HEK293 (cell line): ENCODE data around the gene OR7G2.

Experiments
- CTCF ChIA-PET: fragments of 350-600 bp; formaldehyde crosslinking; extraction: SDS; loops from one replicate; lab custom pipeline; 2021; ENCODE audit warnings: antibody characterized with exemption; lab: Yijun Ruan, JAX
- POLR2A ChIA-PET: fragments of 300-600 bp; formaldehyde crosslinking; extraction: SDS; loops from one replicate; lab custom pipeline; 2020; ENCODE audit warnings: antibody characterized with exemption, inconsistent platforms; lab: Yijun Ruan, JAX
- H3K27ac ChIP-seq: fragments of 200-500 bp; sonication (Bioruptor generic); 2 replicates; pipeline ENCODE4 v1.5.1; 2014; ENCODE audit warnings: low read depth, low read length, control low read depth, inconsistent platforms; ENCODE audit errors: extremely low read depth
- H3K36me3 ChIP-seq, 2 experiments: fragments of 200-500 bp in 1 of 2; sonication (Bioruptor generic) in 1 of 2; 1 replicate in 1 of 2; 2 replicates in 1 of 2; pipeline ENCODE4 v1.5.1; 2014 to 2017; ENCODE audit warnings: inconsistent platforms in 2 of 2, low read length in 2 of 2; ENCODE audit not compliant: control insufficient read depth in 2 of 2, insufficient read depth in 1 of 2
- H3K4me1 ChIP-seq: fragments of 200-500 bp; sonication (Bioruptor generic); 2 replicates; pipeline ENCODE4 v1.5.1; 2014; ENCODE audit warnings: mild to moderate bottlenecking, low read length, inconsistent platforms; ENCODE audit not compliant: control insufficient read depth, insufficient read depth
- H3K4me3 ChIP-seq: 2 replicates; pipeline ENCODE4 v1.5.1; 2011; ENCODE audit warnings: low read depth, mild to moderate bottlenecking, control low read depth, low read length, moderate library complexity
- H3K9me3 ChIP-seq: fragments of 200-500 bp; sonication (Bioruptor generic); 2 replicates; pipeline ENCODE4 v1.5.1; 2014; ENCODE audit warnings: low read depth, low read length, inconsistent platforms; ENCODE audit not compliant: control insufficient read depth, insufficient read depth
- ELK4 ChIP-seq: IDR thresholded peaks from 2 replicates; pipeline ENCODE4 v1.6.1; 2011; ENCODE audit warnings: mild to moderate bottlenecking, low read depth, low read length, borderline replicate concordance
- GLI2 ChIP-seq: fragments of 450-650 bp; formaldehyde crosslinking; IDR thresholded peaks from 2 replicates; pipeline ENCODE4; 2017; ENCODE audit warnings: missing biosample characterization, missing genetic modification characterization, low read depth, borderline replicate concordance
- HOXD13 ChIP-seq: sonication (generic); formaldehyde crosslinking; IDR thresholded peaks from 2 replicates; pipeline ENCODE4 v1.8.0; 2022; ENCODE audit warnings: missing genetic modification reagents, borderline replicate concordance
- OSR2 ChIP-seq: fragments of 450-650 bp; formaldehyde crosslinking; IDR thresholded peaks from 2 replicates; pipeline ENCODE4 v1.5.1; 2016; ENCODE audit warnings: missing biosample characterization, missing genetic modification characterization
- PRDM10 ChIP-seq: fragments of 450-650 bp; formaldehyde crosslinking; IDR thresholded peaks from 2 replicates; pipeline ENCODE4 v1.5.1; 2016; ENCODE audit warnings: missing biosample characterization, missing genetic modification characterization
- TRIM28 ChIP-seq: IDR thresholded peaks from 2 replicates; pipeline ENCODE4 v1.6.1; 2011; ENCODE audit warnings: low read length, control low read depth, borderline replicate concordance
- WT1 ChIP-seq: fragments of 450-650 bp; formaldehyde crosslinking; IDR thresholded peaks from 2 replicates; pipeline ENCODE4 v1.5.1; 2016; ENCODE audit warnings: missing biosample characterization, missing genetic modification characterization
- ZNF133 ChIP-seq: fragments of 450-650 bp; formaldehyde crosslinking; IDR thresholded peaks from 2 replicates; pipeline ENCODE4 v1.5.1; 2016; ENCODE audit warnings: missing biosample characterization, missing genetic modification characterization
- ZNF354C ChIP-seq: fragments of 450-650 bp; formaldehyde crosslinking; IDR thresholded peaks from 2 replicates; pipeline ENCODE4 v1.5.1; 2016; ENCODE audit warnings: missing biosample characterization, missing genetic modification characterization, low read depth, borderline replicate concordance
- ZNF426 ChIP-seq: fragments of 450-650 bp; formaldehyde crosslinking; IDR thresholded peaks from 2 replicates; pipeline ENCODE4 v1.5.1; 2017; ENCODE audit warnings: missing biosample characterization, missing genetic modification characterization, mild to moderate bottlenecking, inconsistent platforms, moderate library complexity
- ZNF514 ChIP-seq: fragments of 450-650 bp; formaldehyde crosslinking; IDR thresholded peaks from 2 replicates; pipeline ENCODE4 v1.5.1; 2016; ENCODE audit warnings: missing biosample characterization, missing genetic modification characterization
- ZNF548 ChIP-seq: fragments of 450-650 bp; formaldehyde crosslinking; IDR thresholded peaks from 2 replicates; pipeline ENCODE4 v1.5.1; 2016; ENCODE audit warnings: missing biosample characterization, missing genetic modification characterization
- ZNF555 ChIP-seq: fragments of 450-650 bp; formaldehyde crosslinking; conservative IDR thresholded peaks from 2 replicates; pipeline ENCODE4 v1.5.1; 2017; ENCODE audit warnings: missing biosample characterization, mild to moderate bottlenecking, missing genetic modification characterization, inconsistent platforms
- ZNF561 ChIP-seq: fragments of 450-650 bp; IDR thresholded peaks from 2 replicates; pipeline ENCODE4 v1.5.1; 2018; ENCODE audit warnings: missing biosample characterization, missing genetic modification characterization, borderline replicate concordance
- ZNF621 ChIP-seq: fragments of 450-650 bp; formaldehyde crosslinking; IDR thresholded peaks from 2 replicates; pipeline ENCODE4 v1.5.1; 2017; ENCODE audit warnings: missing biosample characterization, missing genetic modification characterization
- ZNF623 ChIP-seq: fragments of 450-650 bp; formaldehyde crosslinking; IDR thresholded peaks from 2 replicates; pipeline ENCODE4 v1.5.1; 2016; ENCODE audit warnings: missing biosample characterization, missing genetic modification characterization
- ZNF677 ChIP-seq: fragments of 450-650 bp; IDR thresholded peaks from 2 replicates; pipeline ENCODE4 v1.5.0; 2018; ENCODE audit warnings: missing biosample characterization, mild to moderate bottlenecking, missing genetic modification characterization, moderate library complexity
- ZNF792 ChIP-seq: fragments of 450-650 bp; formaldehyde crosslinking; IDR thresholded peaks from 2 replicates; pipeline ENCODE4 v1.5.1; 2016; ENCODE audit warnings: missing biosample characterization, missing genetic modification characterization
- TF ChIP-seq, protein P1 (sequence below): fragments of 450-650 bp; formaldehyde crosslinking; IDR thresholded peaks from 2 replicates; pipeline ENCODE4 v1.5.1; 2016; ENCODE audit warnings: missing biosample characterization, missing genetic modification characterization, borderline replicate concordance

OR7G2 gene

GRCh38 chr19:9107375-9107774 lies at the start of gene OR7G2:
Gene OR7G2 (minus strand): TSS chr19:9107475. CDS start chr19:9103243, 4,232 bp downstream.
- Histone ChIP-seq H3K4me3 (no peak within 1 kb of the TSS), H3K9me3 (no peaks in the 10 kb centered on the region), H3K4me1 (no peaks in the 10 kb centered on the region), H3K27ac (no peak within 1 kb of the TSS), H3K36me3 (no peaks in the 10 kb centered on the region)
- TF ChIP-seq, protein P1, sequence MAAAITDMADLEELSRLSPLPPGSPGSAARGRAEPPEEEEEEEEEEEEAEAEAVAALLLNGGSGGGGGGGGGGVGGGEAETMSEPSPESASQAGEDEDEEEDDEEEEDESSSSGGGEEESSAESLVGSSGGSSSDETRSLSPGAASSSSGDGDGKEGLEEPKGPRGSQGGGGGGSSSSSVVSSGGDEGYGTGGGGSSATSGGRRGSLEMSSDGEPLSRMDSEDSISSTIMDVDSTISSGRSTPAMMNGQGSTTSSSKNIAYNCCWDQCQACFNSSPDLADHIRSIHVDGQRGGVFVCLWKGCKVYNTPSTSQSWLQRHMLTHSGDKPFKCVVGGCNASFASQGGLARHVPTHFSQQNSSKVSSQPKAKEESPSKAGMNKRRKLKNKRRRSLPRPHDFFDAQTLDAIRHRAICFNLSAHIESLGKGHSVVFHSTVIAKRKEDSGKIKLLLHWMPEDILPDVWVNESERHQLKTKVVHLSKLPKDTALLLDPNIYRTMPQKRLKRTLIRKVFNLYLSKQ (tag by site-specific recombination): no peak
- no peak for TF ChIP-seq ZNF133 (tag by site-specific recombination)
- no peak for TF ChIP-seq TRIM28
- TF ChIP-seq ZNF426 (tag by site-specific recombination): no peak
- TF ChIP-seq OSR2 (tag by site-specific recombination): no peak
- TF ChIP-seq PRDM10 (tag by site-specific recombination): no peak
- TF ChIP-seq ZNF548 (tag by site-specific recombination): no peak
- no peak for TF ChIP-seq GLI2 (tag by site-specific recombination)
- no peak for TF ChIP-seq ZNF792 (tag by site-specific recombination)
- TF ChIP-seq ZNF354C (tag by site-specific recombination): no peak
- no peak for TF ChIP-seq HOXD13 (CRISPR knock-in tag)
- TF ChIP-seq ELK4: no peak
- TF ChIP-seq ZNF621 (tag by site-specific recombination): no peak
- TF ChIP-seq WT1 (tag by site-specific recombination): no peak
- no peak for TF ChIP-seq ZNF623 (tag by site-specific recombination)
- CTCF ChIA-PET: no interaction called here
- POLR2A ChIA-PET: no interaction called here

- CTCF ChIA-PET: no interaction called here
- POLR2A ChIA-PET: no interaction called here
- no peak overlapping the region for H3K4me3 ChIP-seq
- TF ChIP-seq ZNF677: no peak
- TF ChIP-seq, all 188 proteins: peak for 0
- no peaks in the 10 kb centered on the region for H3K4me1 ChIP-seq
- H3K36me3 ChIP-seq: peaks cover 40 to 95% of the 10 kb centered on the region in 2 experiments
- no peak overlapping the region for H3K27ac ChIP-seq
- H3K9me3 ChIP-seq: no peaks in the 10 kb centered on the region; the same call in 1 of the 2 replicates
These were observed 49.0 kb upstream of the OR7G2 start for GRCh38 chr19:9156304-9156703.

GRCh38 chr19:9155591-9155990 lies 48.3 kb upstream of the OR7G2 start:
- POLR2A ChIA-PET: no interaction called here
- TF ChIP-seq ZNF561 (tag by site-specific recombination) (no peak), ZNF354C (tag by site-specific recombination) (no peak), ZNF514 (tag by site-specific recombination) (no peak), ZNF555 (no peak)

More at GRCh38 chr19:9155591-9155990, 48.3 kb upstream of the OR7G2 start:
- CTCF ChIA-PET: no interaction called here
- H3K4me3 ChIP-seq: no peak overlapping the region
- H3K9me3 ChIP-seq: no peaks in the 10 kb centered on the region; the same call in 1 of the 2 replicates
- H3K4me1 ChIP-seq: no peaks in the 10 kb centered on the region
- no peak overlapping the region for H3K27ac ChIP-seq
- peaks cover 40 to 95% of the 10 kb centered on the region in 2 experiments for H3K36me3 ChIP-seq
